GM12891 (cell line): Measurements from ENCODE around the gene KCNMB1.

Experiments used
- DNase-seq: peaks from one replicate; pipeline ENCODE4 v3.0.0; 2011; ENCODE audit warnings: low spot score; ENCODE audit not compliant: insufficient read length
- FAIRE-seq: peaks from 2 replicates; lab custom pipeline; 2011; peaks lifted over from hg19 to GRCh38; lab: Jason Lieb, UNC
- PAX5 ChIP-seq: IDR thresholded peaks from 2 replicates; pipeline ENCODE4 v1.6.1; 2011; ENCODE audit warnings: low read length, moderate library complexity, mild to moderate bottlenecking; ENCODE audit not compliant: insufficient read depth, severe bottlenecking
- POLR2A ChIP-seq: IDR thresholded peaks from 2 replicates; pipeline ENCODE4 v1.6.1; 2011; ENCODE audit warnings: low read depth, low read length, control low read depth
- POLR2AphosphoS5 ChIP-seq: IDR thresholded peaks from 2 replicates; pipeline ENCODE4 v1.6.1; 2011; ENCODE audit warnings: low read depth, low read length, control low read depth
- POU2F2 ChIP-seq: IDR thresholded peaks from 2 replicates; pipeline ENCODE4 v1.6.1; 2011; ENCODE audit warnings: low read depth, mild to moderate bottlenecking, control low read depth, low read length, moderate library complexity
- SPI1 ChIP-seq: IDR thresholded peaks from 2 replicates; pipeline ENCODE4 v1.6.1; 2011; ENCODE audit warnings: low read depth, low read length, control low read depth
- TAF1 ChIP-seq: IDR thresholded peaks from 2 replicates; pipeline ENCODE4 v1.6.1; 2011; ENCODE audit warnings: low read depth, low read length, control low read depth

KCNMB1 gene

DNA sequence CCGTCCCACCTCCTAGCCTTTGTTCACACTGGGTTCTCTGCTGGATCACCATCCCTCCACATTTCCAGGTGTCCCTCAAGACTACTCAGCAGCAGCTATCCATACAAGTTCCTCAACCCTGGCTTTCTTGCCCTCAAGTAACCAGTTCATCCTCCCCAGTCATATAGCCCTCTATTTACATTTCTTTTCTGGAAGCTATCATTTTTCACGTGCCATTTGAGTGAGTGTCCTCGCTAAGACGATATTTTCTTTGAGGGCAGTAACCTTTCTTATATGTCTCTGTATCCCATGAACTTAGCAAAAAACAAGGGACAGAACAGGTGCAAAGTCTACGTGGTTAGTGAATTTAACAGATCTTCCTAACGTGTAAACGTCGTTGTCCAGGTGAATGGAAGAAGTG is 29.6 kb upstream of the KCNMB1 start:
- TF ChIP-seq POU2F2 (no peak), TAF1 (no peak), PAX5 (no peak), POLR2AphosphoS5 (no peak), SPI1 (no peak), POLR2A (no peak)
- no peak for FAIRE-seq
- DNase-seq = no peak

DNA sequence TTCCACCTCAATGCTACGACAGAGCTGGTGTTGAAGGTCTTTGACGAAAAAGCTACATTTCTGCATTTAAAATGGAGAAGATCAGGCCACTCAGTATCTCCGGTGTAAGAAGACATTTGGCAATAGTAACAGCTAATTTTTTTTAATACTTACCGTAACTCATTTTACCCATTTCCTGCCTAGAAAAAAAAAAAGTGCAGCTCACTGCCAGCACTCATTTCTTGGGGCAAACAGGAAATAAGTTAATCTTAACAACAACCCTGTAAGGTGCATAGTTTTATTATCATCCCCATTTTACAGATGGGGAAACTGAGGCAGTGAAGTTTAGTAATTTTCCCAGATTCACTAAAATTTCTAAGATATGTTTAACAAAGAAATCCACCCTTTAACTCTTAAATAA is 27.4 kb upstream of the KCNMB1 start:
- DNase-seq (no peak), FAIRE-seq (no peak)
- TF ChIP-seq POU2F2 = no peak
- no peak for TF ChIP-seq PAX5
- no peak for TF ChIP-seq POLR2A

DNA sequence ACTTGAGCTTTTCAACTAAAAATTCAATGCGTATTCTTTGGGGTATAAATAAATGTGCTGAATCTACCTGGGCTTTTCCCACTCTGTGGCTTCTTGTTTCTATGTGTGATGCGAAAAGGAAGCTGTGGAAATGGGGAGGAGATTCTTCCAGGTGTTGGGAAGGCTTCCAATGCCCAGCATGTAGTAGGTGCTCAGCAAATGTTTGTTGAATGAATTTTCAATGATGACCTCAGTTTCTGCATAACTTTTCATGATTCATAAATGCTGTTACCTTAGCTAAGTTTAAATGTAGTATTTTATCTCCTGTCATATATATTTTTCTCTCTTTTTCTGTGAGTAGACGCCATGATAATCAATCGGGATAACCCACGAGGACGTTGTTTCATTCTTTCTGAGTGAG is 25.6 kb upstream of the KCNMB1 start:
- DNase-seq (no peak), FAIRE-seq (no peak)
- TF ChIP-seq POU2F2 (no peak), SPI1 (no peak), PAX5 (no peak), POLR2A (no peak), POLR2AphosphoS5 (no peak), TAF1 (no peak)

DNA sequence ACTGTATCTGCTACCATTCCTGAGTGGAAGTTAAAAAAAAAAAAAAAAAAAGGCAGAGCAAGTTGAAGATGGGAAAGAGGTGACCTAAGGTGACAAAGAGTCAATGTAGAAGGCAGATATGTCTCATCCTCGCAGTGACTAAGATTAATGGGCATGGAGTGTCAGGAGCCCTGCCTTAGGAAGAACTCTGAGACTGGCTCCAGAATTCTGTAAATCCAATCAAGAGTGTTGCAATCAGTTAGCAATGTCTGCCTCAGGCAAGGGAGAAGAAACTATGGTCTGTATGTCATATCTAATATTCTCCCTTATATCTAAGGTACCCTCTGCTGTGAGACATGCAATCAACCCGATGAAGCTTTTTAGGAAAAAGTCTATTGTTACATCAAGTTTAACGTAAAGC is 24.7 kb upstream of the KCNMB1 start:
- no peak for DNase-seq
- no peak for FAIRE-seq
- TF ChIP-seq PAX5 (no peak), SPI1 (no peak), POLR2A (no peak), POLR2AphosphoS5 (no peak), TAF1 (no peak), POU2F2 (no peak)

DNA sequence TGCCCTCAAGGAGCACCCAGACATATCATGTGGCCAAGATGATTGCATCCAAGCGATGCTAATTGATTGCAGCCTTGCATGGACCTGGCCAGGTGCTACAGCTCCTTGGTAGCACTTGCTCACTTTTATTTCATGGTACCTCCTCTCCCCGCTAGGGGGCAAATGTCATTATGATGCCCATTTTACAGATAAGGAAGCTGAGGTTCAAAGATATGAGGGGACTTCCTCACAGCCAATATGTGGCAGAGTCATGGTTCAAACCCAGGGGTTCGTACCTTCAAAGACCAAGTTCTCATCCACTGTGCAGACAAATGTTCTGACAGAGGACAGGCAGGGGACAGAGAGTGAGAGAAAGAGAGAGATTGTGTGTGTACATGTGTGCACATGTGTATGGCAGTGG is 21.9 kb upstream of the KCNMB1 start:
- TF ChIP-seq SPI1 = no peak
- TF ChIP-seq POU2F2 = no peak
- no peak for TF ChIP-seq POLR2AphosphoS5
- no peak for TF ChIP-seq POLR2A
- TF ChIP-seq PAX5 = no peak
- no peak for TF ChIP-seq TAF1
- DNase-seq = no peak
- peak; percentile 85 for FAIRE-seq

DNA sequence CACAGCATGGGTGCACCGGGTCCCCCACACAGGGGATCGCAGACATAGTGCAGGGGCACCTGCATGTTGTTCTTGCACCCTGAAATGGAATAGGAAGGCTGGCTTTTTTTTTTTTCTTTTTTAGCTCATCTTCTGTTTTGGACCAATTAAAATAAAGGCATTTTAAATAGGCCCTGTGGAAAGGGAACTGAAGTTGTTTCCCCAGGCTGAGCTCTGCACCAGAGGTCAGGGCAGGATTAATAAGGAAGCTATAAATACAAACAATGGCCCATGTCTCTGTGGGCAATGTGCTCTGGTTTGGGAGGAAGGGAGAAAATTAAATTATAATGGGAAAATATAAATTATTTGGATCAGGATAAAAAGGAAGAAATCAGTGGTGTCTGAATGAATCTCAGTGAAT is 21.2 kb upstream of the KCNMB1 start:
- no peak for FAIRE-seq
- no peak for DNase-seq
- no peak for TF ChIP-seq PAX5
- no peak for TF ChIP-seq POLR2A
- no peak for TF ChIP-seq POU2F2
- TF ChIP-seq POLR2AphosphoS5 = no peak
- TF ChIP-seq SPI1 = no peak
- TF ChIP-seq TAF1 = no peak

DNA sequence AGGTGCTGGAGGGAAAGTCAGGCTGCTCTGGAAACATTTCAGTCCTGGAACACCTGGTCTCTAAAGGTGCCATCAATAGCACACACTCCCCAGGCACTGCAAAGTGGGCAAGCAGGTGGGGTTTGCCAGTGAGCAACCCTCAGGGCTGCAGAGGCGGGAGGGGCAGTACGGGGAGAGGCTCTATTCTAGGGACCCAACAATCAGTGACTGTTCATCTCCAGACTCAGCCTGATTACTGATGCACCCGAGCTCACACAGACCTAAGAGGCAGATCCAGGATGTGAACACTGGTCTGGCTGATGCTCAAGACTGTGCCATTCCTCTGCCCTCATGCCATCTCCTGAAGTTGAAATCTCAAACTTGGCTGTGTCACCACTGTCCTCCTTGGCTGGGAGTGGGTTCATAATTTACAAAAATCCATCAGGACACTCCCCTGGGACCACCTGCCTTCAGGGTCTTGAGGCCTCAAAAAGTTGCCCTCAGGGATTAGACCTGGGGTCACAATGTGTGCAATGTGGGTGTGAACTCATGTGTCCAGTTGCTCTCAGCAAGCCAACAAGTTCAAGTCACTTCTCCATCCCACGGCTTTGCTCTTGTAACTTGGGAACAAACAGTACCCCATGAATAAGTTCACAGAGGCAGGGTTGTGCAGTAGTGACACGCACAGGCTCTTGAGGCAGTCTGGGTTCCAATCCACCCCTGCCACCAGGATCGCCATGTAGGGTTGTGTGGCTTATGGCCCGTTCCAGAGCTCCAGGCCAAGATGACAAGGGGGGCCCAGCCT is 19.9 kb upstream of the KCNMB1 start:
- no peak for DNase-seq
- no peak for TF ChIP-seq TAF1
- no peak for FAIRE-seq

DNA sequence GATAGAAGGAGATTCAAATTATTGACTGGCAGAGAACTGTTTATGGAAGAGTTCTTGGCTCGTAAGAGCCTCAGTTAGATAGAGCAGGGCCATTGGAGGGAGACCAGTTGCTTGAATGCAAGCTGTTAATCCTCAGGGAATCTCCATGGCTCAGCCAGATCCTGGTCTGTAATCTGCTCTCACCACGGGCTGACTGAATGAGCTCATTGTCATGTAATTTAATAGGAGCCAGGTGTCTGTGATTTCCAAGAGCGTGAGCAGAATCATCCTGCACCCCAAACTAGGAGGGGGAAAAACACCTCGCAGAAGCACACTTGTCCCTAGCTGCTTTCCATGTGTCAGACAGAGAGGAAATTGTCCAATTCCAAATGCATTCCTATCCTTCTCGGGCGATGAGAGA is 19.1 kb upstream of the KCNMB1 start:
- TF ChIP-seq POU2F2 (no peak), PAX5 (no peak), TAF1 (no peak), POLR2AphosphoS5 (no peak), SPI1 (no peak), POLR2A (no peak)
- no peak for DNase-seq
- no peak for FAIRE-seq

DNA sequence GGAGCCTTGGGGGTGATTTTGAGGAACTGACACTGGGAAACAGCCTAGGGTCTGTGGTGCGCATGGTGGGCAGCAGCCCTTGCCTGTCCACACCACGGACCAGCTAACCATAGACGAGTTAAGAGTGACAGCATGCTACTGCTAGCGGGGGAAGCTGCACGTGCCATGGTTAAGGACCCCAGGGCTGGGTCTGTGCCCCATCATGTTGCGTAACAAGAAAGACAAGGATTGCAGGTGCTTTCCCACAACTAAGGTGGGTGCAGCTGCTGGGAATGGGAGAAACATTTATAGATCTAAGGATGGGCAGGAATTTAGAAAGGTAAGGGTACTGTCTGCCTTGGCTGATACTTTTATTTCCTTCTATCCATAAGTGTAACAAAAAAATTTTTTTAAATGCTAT is 17.9 kb upstream of the KCNMB1 start:
- no peak for FAIRE-seq
- no peak for DNase-seq
- TF ChIP-seq SPI1 (no peak), PAX5 (no peak), POLR2AphosphoS5 (no peak), POU2F2 (no peak), POLR2A (no peak), TAF1 (no peak)

DNA sequence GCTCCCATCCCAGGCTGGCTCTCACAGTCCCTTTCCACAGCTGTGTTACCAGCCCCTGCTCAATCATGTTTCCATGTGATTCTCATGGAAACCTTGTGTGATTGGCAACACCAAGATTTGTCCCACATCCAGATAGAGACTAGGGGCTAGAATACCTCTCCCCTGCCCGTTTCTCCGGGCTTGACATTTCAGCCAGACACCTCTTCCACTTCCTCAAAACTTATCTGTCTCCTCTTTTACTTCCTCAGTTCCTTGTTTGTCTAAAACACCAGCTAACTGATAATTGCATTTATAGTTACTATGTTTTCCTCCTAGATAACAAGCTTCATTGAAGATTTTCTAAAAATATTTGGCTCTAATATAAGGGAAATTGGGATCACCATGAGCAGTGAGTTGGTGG is 16.6 kb upstream of the KCNMB1 start:
- no peak for FAIRE-seq
- DNase-seq = no peak
- TF ChIP-seq SPI1 = peak; percentile 67
- no peak for TF ChIP-seq TAF1
